SK-N-MC (cell line): ENCODE results near the gene CIAO3.

Experiments
- EZH2 ChIP-seq: fragments of 200-600 bp; sonication (generic); IDR thresholded peaks from one replicate; pipeline ENCODE4 v1.6.1; 2017; ENCODE audit warnings: antibody characterized with exemption
- FOXP2 ChIP-seq: optimal IDR thresholded peaks from 2 replicates; pipeline ENCODE3; 2011; ENCODE audit warnings: mild to moderate bottlenecking, moderate library complexity; ENCODE audit not compliant: insufficient read depth; ENCODE audit errors: extremely low read length, control extremely low read depth
- POLR2AphosphoS5 ChIP-seq: IDR thresholded peaks from 2 replicates; pipeline ENCODE4 v1.6.1; 2012; ENCODE audit warnings: mild to moderate bottlenecking, low read depth, low read length, borderline replicate concordance

DNA sequence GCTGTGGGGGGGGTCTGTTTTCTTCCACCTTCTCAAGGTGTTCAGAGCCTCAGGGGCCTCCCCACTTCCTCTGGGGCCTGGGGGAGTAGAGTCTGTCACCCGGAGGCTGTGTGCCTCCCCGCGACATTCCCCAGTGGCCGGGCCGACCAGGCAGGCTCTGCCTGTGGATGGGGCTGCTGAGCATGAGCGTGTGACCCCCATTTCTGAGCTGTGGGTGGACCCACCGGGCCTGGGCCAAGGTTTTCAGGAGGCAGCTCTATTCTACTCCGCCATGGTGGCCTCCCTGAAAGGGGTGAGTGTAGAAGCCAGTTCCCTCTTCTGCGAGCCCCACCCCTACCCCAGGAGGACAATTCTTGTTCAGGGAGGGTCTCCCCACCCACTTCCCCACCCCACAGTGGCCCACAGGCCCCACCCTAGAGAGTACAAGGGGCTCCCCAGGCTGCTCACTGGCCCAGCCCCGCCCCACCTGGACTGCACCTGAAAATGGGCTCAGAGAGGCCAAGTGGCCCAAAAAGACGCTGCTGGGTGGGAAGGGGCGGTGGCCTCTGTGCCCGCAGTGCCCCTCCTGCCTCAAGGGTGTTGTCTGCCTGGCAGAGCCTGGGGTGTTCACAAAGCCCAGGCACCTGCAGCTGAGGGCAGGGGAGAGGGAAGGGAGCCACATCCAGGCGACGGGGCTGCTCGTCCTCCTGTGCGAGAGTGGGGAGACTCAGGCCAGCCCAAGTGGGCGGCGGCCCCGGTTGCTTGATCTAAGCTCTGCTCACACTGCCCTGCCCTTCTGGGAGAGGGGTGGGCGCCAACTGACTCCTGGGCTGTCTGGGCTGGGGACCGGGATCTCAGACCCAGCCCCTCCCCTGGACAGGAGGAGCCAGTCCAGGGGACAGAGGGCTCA is 21.1 kb upstream of the CIAO3 start:
- TF ChIP-seq FOXP2 = no peak
- TF ChIP-seq POLR2AphosphoS5 = no peak
- no peak for TF ChIP-seq EZH2
